GM20000 (cell line): ENCODE data around the gene CAMK1D.

Source experiments
- DNase-seq: peaks from one replicate; pipeline ENCODE4 v3.0.0; 2012; ENCODE audit warnings: low spot score
- CTCF ChIP-seq: IDR thresholded peaks from 2 replicates; pipeline ENCODE4 v1.5.1; 2012; ENCODE audit warnings: mild to moderate bottlenecking, control low read depth; ENCODE audit errors: extremely low read depth, missing control alignments

CAMK1D gene

GRCh38 chr10:12513003-12513365 lies 163.6 kb downstream of the CAMK1D start:
- no peak for TF ChIP-seq CTCF
- DNase-seq: no peak

- no peak for TF ChIP-seq CTCF
- no peak for DNase-seq
Measured at GRCh38 chr10:12513775-12514673, 164.7 kb downstream of the CAMK1D start.

- no peak for TF ChIP-seq CTCF
Measured at GRCh38 chr10:12518024-12518423, 168.7 kb downstream of the CAMK1D start.

GRCh38 chr10:12521423-12521822 lies 172.1 kb downstream of the CAMK1D start:
- DNase-seq: no peak
- TF ChIP-seq CTCF: no peak

More at GRCh38 chr10:12518024-12518423, 168.7 kb downstream of the CAMK1D start:
- DNase-seq: no peak

- no peak for TF ChIP-seq CTCF
- no peak for DNase-seq
Measured at GRCh38 chr10:12526311-12526710, 177.0 kb downstream of the CAMK1D start.

GRCh38 chr10:12529976-12530375 lies 180.6 kb downstream of the CAMK1D start:
- no peak for TF ChIP-seq CTCF
- DNase-seq: no peak

- TF ChIP-seq CTCF: no peak
- no peak for DNase-seq
Measured at GRCh38 chr10:12531305-12532220, 182.2 kb downstream of the CAMK1D start.
